H1 (cell line): ENCODE results near the gene KIF26B. TPM values are rescaled to one million over a fixed set of nuclear protein-coding genes. Genes with fewer than 3 reads are reported as not detected.

Experiments used
- ATF3 ChIP-seq: IDR thresholded peaks from 2 replicates; pipeline ENCODE4 v1.6.1; 2011; ENCODE audit warnings: low read depth, mild to moderate bottlenecking, low read length; ENCODE audit not compliant: insufficient read depth
- BCL11A ChIP-seq, 2 experiments: IDR thresholded peaks; one replicate each; pipeline ENCODE4 v1.6.1; 2011; ENCODE audit warnings: low read depth in 2 of 2, low read length in 2 of 2, mild to moderate bottlenecking in 2 of 2
- POLR2AphosphoS5 ChIP-seq: IDR thresholded peaks from 2 replicates; pipeline ENCODE4 v1.6.1; 2011; ENCODE audit warnings: low read depth, low read length
- SIRT6 ChIP-seq: IDR thresholded peaks from one replicate; pipeline ENCODE4 v1.7.1; 2012; ENCODE audit warnings: low read length, inconsistent platforms
- SIX5 ChIP-seq: IDR thresholded peaks from 2 replicates; pipeline ENCODE4 v1.6.1; 2011; ENCODE audit warnings: mild to moderate bottlenecking, low read depth, low read length
- polyA plus RNA-seq, 7 experiments: library from polyadenylated mRNA; depleted of rRNA in 3 of 7; stranded (reverse) in 5 of 7; unstranded in 2 of 7; fragments of >200 nt in 5 of 7; fragments of 200-250 nt in 2 of 7; gene quantifications; 1 replicate in 5 of 7; 2 replicates in 1 of 7; 4 replicates in 1 of 7; pipeline versions ENCODE4 v1.2.1 to v1.2.3, GENCODE V29; 2011 to 2013; ENCODE audit warnings: missing spikeins in 2 of 7, mixed read lengths in 2 of 7
- total RNA-seq: library from RNA; stranded (reverse); fragmentation: NEBNext Ultra II Directional; extraction: Animal tissue kit (Norgen Biotek cat#: 25700); gene quantifications from 2 replicates; pipeline ENCODE4 v1.2.1, GENCODE V29; 2021

The KIF26B gene
- total and polyA plus RNA-seq, 2 of the 8 experiments (the other 6 are each of a cell fraction or from before 2014, with no cell fraction given): 0.06 to 0.28 TPM

DNA sequence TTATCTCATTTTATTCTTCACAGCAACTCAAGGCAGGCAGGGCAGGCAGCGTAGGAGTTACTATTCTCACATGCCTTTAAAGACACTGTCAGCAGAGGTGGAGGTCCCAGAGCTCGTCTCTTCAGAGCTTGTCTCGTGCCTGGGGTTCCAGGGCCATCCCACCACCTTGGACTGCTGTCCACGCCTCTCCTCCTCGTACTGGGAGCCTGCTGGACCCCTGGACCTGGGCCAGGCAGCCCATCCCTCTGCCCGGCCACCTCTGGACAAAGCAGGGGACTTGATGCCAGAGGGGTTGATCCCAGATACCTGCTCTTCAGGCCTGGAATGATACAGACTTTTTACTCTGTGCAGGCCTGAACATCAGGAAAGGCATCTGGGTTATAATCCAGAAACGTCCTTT, 546.8 kb downstream of the KIF26B start (continued):
- TF ChIP-seq SIRT6 (no peak), SIX5 (no peak), POLR2AphosphoS5 (no peak), ATF3 (no peak), BCL11A (IDR thresholded peaks at IDR 0.05; ENCODE audit: low read depth in 2 of 2, low read length in 2 of 2) (no peak)
